H1 (cell line): ENCODE data around the gene GATB. TPM values are rescaled to one million over a fixed set of nuclear protein-coding genes. Genes with fewer than 3 reads are reported as not detected.

Experiments
- CTCF ChIA-PET: fragments of 300-600 bp; sonication (Branson Sonifier 250); formaldehyde crosslinking; loops from one replicate; lab custom pipeline; 2021; ENCODE audit not compliant: partially characterized antibody; lab: Charles Lee
- POLR2A ChIA-PET: fragments of 300-600 bp; sonication (Branson Sonifier 250); formaldehyde crosslinking; loops from one replicate; lab custom pipeline; 2021; ENCODE audit warnings: inconsistent platforms; ENCODE audit not compliant: partially characterized antibody; lab: Charles Lee
- DNase-seq, 2 experiments: peaks; one replicate each; pipeline versions ENCODE4 v3.0.0 to v3.0.0-alpha.2; 2010 to 2022; ENCODE audit warnings: low spot score in 2 of 2, low read depth in 1 of 2, mixed read lengths in 1 of 2
- FAIRE-seq: peaks from 2 replicates; lab custom pipeline; 2011; peaks lifted over from hg19 to GRCh38; lab: Jason Lieb, UNC
- H2AFZ ChIP-seq: 2 replicates; pipeline ENCODE4 v1.8.1; 2012; ENCODE audit warnings: low read length, inconsistent platforms
- H2AK5ac ChIP-seq: 2 replicates; pipeline ENCODE4 v1.6.1; 2013; ENCODE audit warnings: low read depth, low read length
- H2BK120ac ChIP-seq: replicated peaks from 2 replicates; pipeline ENCODE3; 2013; ENCODE audit warnings: low read depth, low read length, inconsistent platforms
- H2BK12ac ChIP-seq: 2 replicates; pipeline ENCODE4 v1.6.1; 2013; ENCODE audit warnings: low read depth, low read length
- H2BK15ac ChIP-seq: 2 replicates; pipeline ENCODE4 v1.6.1; 2013; ENCODE audit warnings: low read length
- H2BK20ac ChIP-seq: 2 replicates; pipeline ENCODE4 v1.6.1; 2013; ENCODE audit warnings: low read length
- H2BK5ac ChIP-seq: 2 replicates; pipeline ENCODE4 v1.6.1; 2013; ENCODE audit warnings: low read depth, low read length
- H3K14ac ChIP-seq: 2 replicates; pipeline ENCODE4 v1.6.1; 2013; ENCODE audit warnings: inconsistent platforms; ENCODE audit not compliant: insufficient read length
- H3K18ac ChIP-seq: 2 replicates; pipeline ENCODE4 v1.6.1; 2013; ENCODE audit warnings: low read length; ENCODE audit errors: extremely low read depth
- H3K23ac ChIP-seq: 2 replicates; pipeline ENCODE4 v1.6.1; 2013; ENCODE audit warnings: inconsistent platforms; ENCODE audit not compliant: insufficient read length
- H3K23me2 ChIP-seq: 2 replicates; pipeline ENCODE4 v1.6.1; 2013; ENCODE audit warnings: low read depth, low read length
- H3K27ac ChIP-seq: 2 replicates; pipeline ENCODE4 v1.6.1; 2011; ENCODE audit warnings: low read depth, low read length, inconsistent platforms
- H3K27me3 ChIP-seq, 4 experiments: replicated peaks in 1 of 4; 1 replicate in 1 of 4; 2 replicates in 3 of 4; pipeline versions ENCODE4 v1.6.1 to v1.8.1; 2011 to 2013; ENCODE audit warnings: low read length in 3 of 4, mild to moderate bottlenecking in 3 of 4, inconsistent platforms in 2 of 4, mixed read lengths in 2 of 4, moderate library complexity in 1 of 4; ENCODE audit not compliant: control insufficient read depth in 3 of 4, insufficient read depth in 3 of 4; ENCODE audit errors: extremely low read depth in 1 of 4
- H3K36me3 ChIP-seq, 4 experiments: 2 replicates each; pipeline versions ENCODE4 v1.6.1 to v1.8.1; 2011 to 2013; ENCODE audit warnings: mild to moderate bottlenecking in 4 of 4, low read length in 3 of 4, moderate library complexity in 2 of 4, control low read depth in 1 of 4, inconsistent platforms in 1 of 4; ENCODE audit not compliant: insufficient read depth in 4 of 4, control insufficient read depth in 2 of 4
- H3K4ac ChIP-seq: replicated peaks from 2 replicates; pipeline ENCODE3; 2013; ENCODE audit warnings: low read length, low read depth, mixed read lengths, inconsistent platforms; ENCODE audit not compliant: insufficient read length
- H3K4me1 ChIP-seq, 4 experiments: replicated peaks in 1 of 4; 1 replicate in 1 of 4; 2 replicates in 3 of 4; pipeline versions ENCODE4 v1.6.1 to v1.8.1; 2011 to 2013; ENCODE audit warnings: low read length in 3 of 4, inconsistent platforms in 2 of 4, mixed read lengths in 1 of 4; ENCODE audit not compliant: insufficient read depth in 4 of 4, control insufficient read depth in 3 of 4
- H3K4me2 ChIP-seq, 2 experiments: 2 replicates each; pipeline versions ENCODE4 v1.6.1 to v1.8.1; 2011 to 2013; ENCODE audit warnings: low read depth in 2 of 2, low read length in 2 of 2, control low read depth in 1 of 2, inconsistent platforms in 1 of 2, mild to moderate bottlenecking in 1 of 2; ENCODE audit not compliant: insufficient read depth in 1 of 2
- H3K4me3 ChIP-seq, 4 experiments: fragments of 200-600, 300-600 bp in 1 of 4; sonication (generic), shearing (Covaris generic), sonication (Bioruptor Twin) in 1 of 4; 2 replicates each; pipeline versions ENCODE4 v1.5.1 to v1.8.1; 2011 to 2016; ENCODE audit warnings: low read length in 4 of 4, low read depth in 3 of 4, control low read depth in 2 of 4, inconsistent platforms in 2 of 4, mild to moderate bottlenecking in 2 of 4, mixed read lengths in 1 of 4, moderate library complexity in 1 of 4; ENCODE audit not compliant: insufficient read depth in 2 of 4; ENCODE audit errors: extremely low read depth in 1 of 4
- H3K56ac ChIP-seq: replicated peaks from 2 replicates; pipeline ENCODE3; 2013; ENCODE audit warnings: low read depth, mild to moderate bottlenecking, mixed read lengths, low read length, inconsistent platforms; ENCODE audit not compliant: insufficient read length
- H3K79me1 ChIP-seq: 2 replicates; pipeline ENCODE4 v1.6.1; 2013; ENCODE audit warnings: low read depth, low read length, control low read depth
- H3K79me2 ChIP-seq, 2 experiments: 2 replicates each; pipeline versions ENCODE4 v1.6.1 to v1.8.1; 2012 to 2013; ENCODE audit warnings: low read length in 2 of 2, mild to moderate bottlenecking in 2 of 2, inconsistent platforms in 1 of 2; ENCODE audit not compliant: insufficient read depth in 2 of 2, control insufficient read depth in 1 of 2
- H3K9ac ChIP-seq, 4 experiments: replicated peaks in 1 of 4; 1 replicate in 1 of 4; 2 replicates in 3 of 4; pipeline versions ENCODE4 v1.6.1 to v1.8.1; 2011 to 2013; ENCODE audit warnings: low read depth in 3 of 4, low read length in 3 of 4, control low read depth in 2 of 4, mild to moderate bottlenecking in 2 of 4, moderate library complexity in 2 of 4, inconsistent platforms in 1 of 4; ENCODE audit errors: extremely low read depth in 1 of 4
- H3K9me3 ChIP-seq, 2 experiments: 2 replicates each; pipeline versions ENCODE4 v1.6.1 to v1.8.1; 2012 to 2013; ENCODE audit warnings: mild to moderate bottlenecking in 2 of 2, moderate library complexity in 2 of 2, control low read depth in 1 of 2, inconsistent platforms in 1 of 2, low read depth in 1 of 2, low read length in 1 of 2, mixed read lengths in 1 of 2; ENCODE audit not compliant: insufficient read depth in 2 of 2
- H4K20me1 ChIP-seq, 2 experiments: replicated peaks in 1 of 2; 2 replicates each; pipeline versions ENCODE3 to v1.8.1; 2011 to 2013; ENCODE audit warnings: inconsistent platforms in 2 of 2, low read length in 2 of 2, mild to moderate bottlenecking in 1 of 2; ENCODE audit not compliant: insufficient read depth in 2 of 2, control insufficient read depth in 1 of 2
- H4K5ac ChIP-seq: 2 replicates; pipeline ENCODE4 v1.6.1; 2013; ENCODE audit warnings: low read length, low read depth, mixed read lengths, inconsistent platforms; ENCODE audit not compliant: insufficient read length
- H4K8ac ChIP-seq: 2 replicates; pipeline ENCODE4 v1.8.0; 2013; ENCODE audit warnings: mild to moderate bottlenecking, moderate library complexity, low read length, inconsistent platforms; ENCODE audit not compliant: insufficient read depth; ENCODE audit errors: extremely low read depth
- H4K91ac ChIP-seq: replicated peaks from 2 replicates; pipeline ENCODE3; 2013; ENCODE audit warnings: low read length, mixed read lengths, inconsistent platforms; ENCODE audit not compliant: insufficient read length
- ASH2L ChIP-seq: fragments of 200-600, 300-600 bp; sonication (generic); IDR thresholded peaks from one replicate; pipeline ENCODE4 v1.7.1; 2017; ENCODE audit warnings: low read length
- BRCA1 ChIP-seq: IDR thresholded peaks from 2 replicates; pipeline ENCODE4 v1.6.1; 2012; ENCODE audit warnings: low read depth, low read length, improper control_type of control experiment
- E2F6 ChIP-seq: IDR thresholded peaks from 2 replicates; pipeline ENCODE4 v1.6.1; 2012; ENCODE audit warnings: inconsistent platforms
- POU5F1 ChIP-seq: IDR thresholded peaks from 2 replicates; pipeline ENCODE4 v1.6.1; 2011; ENCODE audit warnings: low read depth, mild to moderate bottlenecking, low read length, moderate library complexity
- RFX5 ChIP-seq: IDR thresholded peaks from 2 replicates; pipeline ENCODE4 v1.6.1; 2011; ENCODE audit warnings: low read depth, low read length, improper control_type of control experiment, borderline replicate concordance
- SP4 ChIP-seq: IDR thresholded peaks from 2 replicates; pipeline ENCODE4 v1.6.1; 2012; ENCODE audit warnings: low read length, inconsistent platforms
- WGBS, 2 experiments: shearing (Covaris generic) in 1 of 2; methylation state at CpG; one replicate each; pipeline versions ENCODE4 v1.1.6 to v1.1.7; 2013 to 2015; ENCODE audit warnings: low lambda C conversion rate in 2 of 2, mixed read lengths in 2 of 2, inconsistent platforms in 1 of 2, low coverage in 1 of 2, missing lambda C conversion rate in 1 of 2; ENCODE audit not compliant: insufficient replicate concordance in 2 of 2, insufficient coverage in 1 of 2, insufficient read length in 1 of 2; ENCODE audit errors: extremely low coverage in 1 of 2, missing lambda C conversion rate in 1 of 2; 5-methylcytosine and 5-hydroxymethylcytosine counted together
- polyA plus RNA-seq, 7 experiments: library from polyadenylated mRNA; depleted of rRNA in 3 of 7; stranded (reverse) in 5 of 7; unstranded in 2 of 7; fragments of >200 nt in 5 of 7; fragments of 200-250 nt in 2 of 7; gene quantifications; 1 replicate in 5 of 7; 2 replicates in 1 of 7; 4 replicates in 1 of 7; pipeline versions ENCODE4 v1.2.1 to v1.2.3, GENCODE V29; 2011 to 2013; ENCODE audit warnings: missing spikeins in 2 of 7, mixed read lengths in 2 of 7
- total RNA-seq: library from RNA; stranded (reverse); fragmentation: NEBNext Ultra II Directional; extraction: Animal tissue kit (Norgen Biotek cat#: 25700); gene quantifications from 2 replicates; pipeline ENCODE4 v1.2.1, GENCODE V29; 2021

GATB gene
- total and polyA plus RNA-seq, 2 of the 8 experiments (the other 6 are each of a cell fraction or from before 2014, with no cell fraction given), result 15.3 to 18.0 TPM

GRCh38 chr4:151717909-151718628 lies 42.7 kb downstream of the GATB start:
- H3K27ac ChIP-seq, result no peak overlapping the region
- H3K36me3 ChIP-seq, result peaks cover 0 to 4% (median 0%) of the 10 kb centered on the region in 4 experiments; a peak in 1 of 8 replicates
- FAIRE-seq, result no peak

More at GRCh38 chr4:151717909-151718628, 42.7 kb downstream of the GATB start:
- no peak overlapping the region for H3K4me2 ChIP-seq
- CTCF ChIA-PET, result interaction anchor here (0.9 to 1.5 kb wide), 2 partner anchors 11 to 13 kb away, joined by 3 to 4 read pairs; no protein-coding TSS in a partner anchor
- H2BK20ac ChIP-seq, result no peak overlapping the region
- no peaks in the 10 kb centered on the region for H4K20me1 ChIP-seq
- no peak overlapping the region for H4K91ac ChIP-seq
- no peak overlapping the region for H2BK15ac ChIP-seq
- no peak overlapping the region for H2BK5ac ChIP-seq
- no peaks in the 10 kb centered on the region for H3K79me1 ChIP-seq
- no peak overlapping the region for H2AK5ac ChIP-seq
- H4K8ac ChIP-seq, result no peak overlapping the region
- no peaks in the 10 kb centered on the region for H3K23me2 ChIP-seq
- H3K4me1 ChIP-seq, result peaks cover 0 to 5% (median 3%) of the 10 kb centered on the region in 4 experiments; a peak in 4 of 7 replicates
- POLR2A ChIA-PET, result interaction anchor here (0.6 kb wide), 1 partner anchor 572 kb away, joined by 3 read pairs; no protein-coding TSS in a partner anchor
- no peaks in the 10 kb centered on the region for H3K27me3 ChIP-seq
- no peaks in the 10 kb centered on the region for H3K79me2 ChIP-seq
- TF ChIP-seq SP4, result no peak
- TF ChIP-seq RFX5, result no peak
- TF ChIP-seq POU5F1, result no peak
- TF ChIP-seq ASH2L, result no peak
- TF ChIP-seq E2F6, result no peak
- no peak for TF ChIP-seq BRCA1
- H3K9me3 ChIP-seq, result no peaks in the 10 kb centered on the region
- WGBS, 2 experiments, result 87% methylated on average over 10 of the region's 10 CpGs; no CpG with 5 or more reads in 1 of the 2 experiments
- H3K56ac ChIP-seq, result no peak overlapping the region
- no peak for DNase-seq
- H3K4ac ChIP-seq, result no peak overlapping the region
- H2AFZ ChIP-seq, result no peak overlapping the region
- no peak overlapping the region for H3K9ac ChIP-seq
- no peak overlapping the region for H3K23ac ChIP-seq
- no peak overlapping the region for H4K5ac ChIP-seq
- no peak overlapping the region for H2BK12ac ChIP-seq
- no peak overlapping the region for H3K18ac ChIP-seq
- H2BK120ac ChIP-seq, result no peak overlapping the region
- H3K14ac ChIP-seq, result no peak overlapping the region
- H3K4me3 ChIP-seq, result no peak overlapping the region
